Superior temporal gyrus (tissue), 1 donor: ENCODE measurements around the gene A4GALT.

Source experiments
- DNase-seq: peaks from one replicate; pipeline ENCODE4 v3.0.0-alpha.2; 2016; ENCODE audit errors: extremely low spot score

Gene A4GALT

GRCh38 chr22:42648368-42649245 lies 72.1 kb downstream of the A4GALT start:
- no peak for DNase-seq

GRCh38 chr22:42648017-42648367 lies 72.7 kb downstream of the A4GALT start:
- no peak for DNase-seq

GRCh38 chr22:42646569-42647525 lies 73.8 kb downstream of the A4GALT start:
- DNase-seq, result no peak

- DNase-seq, result no peak
These were observed 74.6 kb downstream of the A4GALT start for GRCh38 chr22:42645938-42646568.

- DNase-seq, result no peak
These were observed 75.2 kb downstream of the A4GALT start for GRCh38 chr22:42645341-42645937.

- no peak for DNase-seq
These were observed 76.0 kb downstream of the A4GALT start for GRCh38 chr22:42644422-42645340.

GRCh38 chr22:42643634-42644421 lies 76.8 kb downstream of the A4GALT start:
- no peak for DNase-seq

GRCh38 chr22:42642806-42643633 lies 77.7 kb downstream of the A4GALT start:
- DNase-seq, result no peak
